H1 (cell line): ENCODE results near the gene P2RY14.

Experiments used
- CBX8 ChIP-seq: fragments of 300-800, 300-1000 bp; sonication (generic); IDR thresholded peaks from 2 replicates; pipeline ENCODE4 v1.7.1; 2016; ENCODE audit warnings: low read depth, low read length, borderline replicate concordance
- KDM1A ChIP-seq: fragments of 200-600, 300-600 bp; sonication (generic); IDR thresholded peaks from 2 replicates; pipeline ENCODE4 v1.7.1; 2016; ENCODE audit warnings: mild to moderate bottlenecking, low read length, borderline replicate concordance
- NRF1 ChIP-seq: IDR thresholded peaks from 2 replicates; pipeline ENCODE4 v1.6.1; 2011; ENCODE audit warnings: mild to moderate bottlenecking, low read depth, low read length, improper control_type of control experiment
- POLR2A ChIP-seq, 2 experiments: IDR thresholded peaks; 1 replicate in 1 of 2; 2 replicates in 1 of 2; pipeline ENCODE4 v1.6.1; 2011; ENCODE audit warnings: low read depth in 2 of 2, low read length in 2 of 2, mild to moderate bottlenecking in 2 of 2; ENCODE audit errors: control extremely low read depth in 1 of 2
- SP1 ChIP-seq: IDR thresholded peaks from 2 replicates; pipeline ENCODE4 v1.6.1; 2011; ENCODE audit warnings: low read depth, low read length
- SRF ChIP-seq: IDR thresholded peaks from 2 replicates; pipeline ENCODE4 v1.6.1; 2011; ENCODE audit warnings: mild to moderate bottlenecking, low read depth, low read length, moderate library complexity
- USF2 ChIP-seq: IDR thresholded peaks from 2 replicates; pipeline ENCODE4 v1.6.1; 2011; ENCODE audit warnings: low read length, improper control_type of control experiment
- YY1 ChIP-seq: IDR thresholded peaks from 2 replicates; pipeline ENCODE4 v1.6.1; 2011; ENCODE audit warnings: low read depth, mild to moderate bottlenecking, low read length
- ZNF274 ChIP-seq: IDR thresholded peaks from 2 replicates; pipeline ENCODE4 v1.7.0; 2012; ENCODE audit warnings: low read length, borderline replicate concordance; ENCODE audit errors: extremely low read depth
- TF ChIP-seq, protein P1 (sequence below), 3 experiments: IDR thresholded peaks; 1 replicate in 2 of 3; 2 replicates in 1 of 3; pipeline versions ENCODE4 v1.5.1 to v1.6.1; 2011; ENCODE audit warnings: low read length in 3 of 3, mild to moderate bottlenecking in 3 of 3, inconsistent platforms in 2 of 3, low read depth in 1 of 3, moderate library complexity in 1 of 3; ENCODE audit not compliant: insufficient read depth in 1 of 3; ENCODE audit errors: control extremely low read depth in 1 of 3

GRCh38 chr3:151175952-151176351 is 102.4 kb downstream of the P2RY14 start:
- no peak for TF ChIP-seq KDM1A
- TF ChIP-seq POLR2A (IDR thresholded peaks at IDR 0.05; ENCODE audit: control extremely low read depth in 1 of 2, low read depth in 2 of 2, low read length in 2 of 2): no peak
- TF ChIP-seq, protein P1, sequence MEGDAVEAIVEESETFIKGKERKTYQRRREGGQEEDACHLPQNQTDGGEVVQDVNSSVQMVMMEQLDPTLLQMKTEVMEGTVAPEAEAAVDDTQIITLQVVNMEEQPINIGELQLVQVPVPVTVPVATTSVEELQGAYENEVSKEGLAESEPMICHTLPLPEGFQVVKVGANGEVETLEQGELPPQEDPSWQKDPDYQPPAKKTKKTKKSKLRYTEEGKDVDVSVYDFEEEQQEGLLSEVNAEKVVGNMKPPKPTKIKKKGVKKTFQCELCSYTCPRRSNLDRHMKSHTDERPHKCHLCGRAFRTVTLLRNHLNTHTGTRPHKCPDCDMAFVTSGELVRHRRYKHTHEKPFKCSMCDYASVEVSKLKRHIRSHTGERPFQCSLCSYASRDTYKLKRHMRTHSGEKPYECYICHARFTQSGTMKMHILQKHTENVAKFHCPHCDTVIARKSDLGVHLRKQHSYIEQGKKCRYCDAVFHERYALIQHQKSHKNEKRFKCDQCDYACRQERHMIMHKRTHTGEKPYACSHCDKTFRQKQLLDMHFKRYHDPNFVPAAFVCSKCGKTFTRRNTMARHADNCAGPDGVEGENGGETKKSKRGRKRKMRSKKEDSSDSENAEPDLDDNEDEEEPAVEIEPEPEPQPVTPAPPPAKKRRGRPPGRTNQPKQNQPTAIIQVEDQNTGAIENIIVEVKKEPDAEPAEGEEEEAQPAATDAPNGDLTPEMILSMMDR (IDR thresholded peaks at IDR 0.05; ENCODE audit: control extremely low read depth in 1 of 3, insufficient read depth in 1 of 3, low read depth in 1 of 3, low read length in 3 of 3): no peak
- no peak for TF ChIP-seq NRF1
- no peak for TF ChIP-seq CBX8
- no peak for TF ChIP-seq SRF
- TF ChIP-seq ZNF274: no peak
- no peak for TF ChIP-seq USF2
- TF ChIP-seq YY1: no peak
- no peak for TF ChIP-seq SP1
